Measurements from ENCODE around the gene MTERF4. TPM values are rescaled to one million over a fixed set of nuclear protein-coding genes. Genes with fewer than 3 reads are reported as not detected.

Gene MTERF4
- total and polyA plus RNA-seq, 2 of the 4 experiments (the other 2 are of a cell fraction), result 26.6 to 33.3 TPM

DNA sequence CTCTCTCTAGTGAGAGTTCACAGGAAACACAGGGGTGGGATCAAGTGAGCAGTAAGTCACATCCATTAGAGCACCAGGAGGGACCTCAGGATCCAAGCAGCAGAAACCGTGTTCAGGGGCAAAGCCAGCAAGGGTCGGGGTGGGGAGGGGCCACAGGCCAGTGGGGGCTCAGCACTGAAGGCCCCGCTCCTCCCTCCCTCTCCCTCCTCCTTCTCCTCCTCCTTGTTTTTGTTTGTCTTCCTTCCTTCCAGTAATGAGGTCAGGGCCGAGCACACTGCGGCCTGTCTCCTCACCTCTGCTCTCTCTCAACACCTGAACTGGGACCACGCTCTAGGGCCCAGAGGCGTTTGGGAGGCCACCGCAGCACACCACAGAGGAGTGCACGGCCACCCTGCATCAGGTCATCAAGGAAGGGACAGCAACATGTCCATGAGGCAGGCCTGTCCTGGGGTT, 20.9 kb downstream of the MTERF4 start:
- Histone ChIP-seq H4K8ac (ENCODE audit: low read depth in 2 of 2, low read length in 2 of 2) (no peak overlapping the region), H2BK5ac (ENCODE audit: low read depth, low read length, poor library complexity, severe bottlenecking) (no peak overlapping the region), H3K4me2 (ENCODE audit: low read depth, low read length) (no peak overlapping the region), H4K91ac (ENCODE audit: insufficient read depth, low read depth, low read length) (no peak overlapping the region), H3K18ac (ENCODE audit: low read depth, low read length) (no peak overlapping the region), H4K5ac (ENCODE audit: low read depth, low read length) (no peak overlapping the region), H3K27ac (ENCODE audit: insufficient read depth, low read length) (no peak overlapping the region), H3K9me1 (ENCODE audit: insufficient read depth, low read length) (no peaks in the 10 kb centered on the region; the same call in 1 of the 2 replicates), H3K9ac (ENCODE audit: low read depth, low read length) (no peak overlapping the region), H3K79me1 (ENCODE audit: low read depth in 1 of 2, low read length in 2 of 2) (no peaks in the 10 kb centered on the region), H2AK9ac (replicated peaks; ENCODE audit: low read depth, low read length, poor library complexity) (no peak overlapping the region), H3K4ac (ENCODE audit: low read depth, low read length) (no peak overlapping the region), H2AK5ac (ENCODE audit: low read depth, low read length) (no peak overlapping the region), H3K36me3 (ENCODE audit: control insufficient read depth, insufficient read depth, low read length) (peaks cover 3% of the 10 kb centered on the region), H3K23ac (ENCODE audit: low read depth, low read length) (no peak overlapping the region), H3K56ac (ENCODE audit: extremely low read depth, insufficient read depth, low read length) (no peak overlapping the region), H2BK20ac (ENCODE audit: low read depth, low read length) (no peak overlapping the region), H3K27me3 (ENCODE audit: control insufficient read depth, insufficient read depth, low read length) (no peaks in the 10 kb centered on the region), H3K9me3 (ENCODE audit: control insufficient read depth, insufficient read depth, low read length) (no peaks in the 10 kb centered on the region), H2BK120ac (ENCODE audit: low read depth, low read length) (no peak overlapping the region), H3K4me3 (ENCODE audit: insufficient read depth, low read depth, low read length) (no peak overlapping the region), H3K14ac (replicated peaks; ENCODE audit: low read depth, low read length) (no peak overlapping the region), H2BK15ac (ENCODE audit: low read depth, low read length) (no peak overlapping the region), H4K20me1 (ENCODE audit: insufficient read depth, low read length) (no peaks in the 10 kb centered on the region), H2AFZ (replicated peaks; ENCODE audit: low read length, poor library complexity) (no peak overlapping the region), H3K4me1 (ENCODE audit: control insufficient read depth, insufficient read depth, low read length) (no peaks in the 10 kb centered on the region)
- WGBS, 2 experiments (ENCODE audit: extremely low coverage in 2 of 2, insufficient read length in 1 of 2), result 67% methylated on average over 1 of the region's 9 CpGs; no CpG with 5 or more reads in 1 of the 2 experiments
- TF ChIP-seq, protein P1, sequence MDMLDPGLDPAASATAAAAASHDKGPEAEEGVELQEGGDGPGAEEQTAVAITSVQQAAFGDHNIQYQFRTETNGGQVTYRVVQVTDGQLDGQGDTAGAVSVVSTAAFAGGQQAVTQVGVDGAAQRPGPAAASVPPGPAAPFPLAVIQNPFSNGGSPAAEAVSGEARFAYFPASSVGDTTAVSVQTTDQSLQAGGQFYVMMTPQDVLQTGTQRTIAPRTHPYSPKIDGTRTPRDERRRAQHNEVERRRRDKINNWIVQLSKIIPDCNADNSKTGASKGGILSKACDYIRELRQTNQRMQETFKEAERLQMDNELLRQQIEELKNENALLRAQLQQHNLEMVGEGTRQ (IDR thresholded peaks at IDR 0.05; ENCODE audit: low read depth, low read length), result no peak
- TF ChIP-seq RCOR1 (IDR thresholded peaks at IDR 0.05; ENCODE audit: insufficient replicate concordance, low read length), result no peak
- no peak for TF ChIP-seq CEBPB (IDR thresholded peaks at IDR 0.05; ENCODE audit: low read depth, low read length)
- TF ChIP-seq RFX5 (IDR thresholded peaks at IDR 0.05; ENCODE audit: low read depth, low read length), result no peak
- no peak for TF ChIP-seq NFE2L2 (IDR thresholded peaks at IDR 0.05; ENCODE audit: low read depth, low read length)
- TF ChIP-seq, protein P2, sequence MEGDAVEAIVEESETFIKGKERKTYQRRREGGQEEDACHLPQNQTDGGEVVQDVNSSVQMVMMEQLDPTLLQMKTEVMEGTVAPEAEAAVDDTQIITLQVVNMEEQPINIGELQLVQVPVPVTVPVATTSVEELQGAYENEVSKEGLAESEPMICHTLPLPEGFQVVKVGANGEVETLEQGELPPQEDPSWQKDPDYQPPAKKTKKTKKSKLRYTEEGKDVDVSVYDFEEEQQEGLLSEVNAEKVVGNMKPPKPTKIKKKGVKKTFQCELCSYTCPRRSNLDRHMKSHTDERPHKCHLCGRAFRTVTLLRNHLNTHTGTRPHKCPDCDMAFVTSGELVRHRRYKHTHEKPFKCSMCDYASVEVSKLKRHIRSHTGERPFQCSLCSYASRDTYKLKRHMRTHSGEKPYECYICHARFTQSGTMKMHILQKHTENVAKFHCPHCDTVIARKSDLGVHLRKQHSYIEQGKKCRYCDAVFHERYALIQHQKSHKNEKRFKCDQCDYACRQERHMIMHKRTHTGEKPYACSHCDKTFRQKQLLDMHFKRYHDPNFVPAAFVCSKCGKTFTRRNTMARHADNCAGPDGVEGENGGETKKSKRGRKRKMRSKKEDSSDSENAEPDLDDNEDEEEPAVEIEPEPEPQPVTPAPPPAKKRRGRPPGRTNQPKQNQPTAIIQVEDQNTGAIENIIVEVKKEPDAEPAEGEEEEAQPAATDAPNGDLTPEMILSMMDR (conservative IDR thresholded peaks at IDR 0.05; ENCODE audit: low read depth, low read length), result no peak
- no peak for TF ChIP-seq CHD1 (IDR thresholded peaks at IDR 0.05; ENCODE audit: low read depth, low read length)
- no peak for TF ChIP-seq MAFK (IDR thresholded peaks at IDR 0.05; ENCODE audit: low read depth, low read length)
- TF ChIP-seq MXI1 (IDR thresholded peaks at IDR 0.05; ENCODE audit: borderline replicate concordance, low read depth, low read length), result no peak
- dilution Hi-C loops (cut with HindIII; ENCODE audit: low sequenced_read_pairs, unreplicated experiment), result no loop called here
- CTCF ChIA-PET, result no interaction called here
- POLR2A ChIA-PET (ENCODE audit: unreplicated experiment), result no interaction called here
- ATAC-seq (ENCODE audit: low read depth), result no peak
- no TSS peak for BruUV-seq (replicated peaks)
- intact Hi-C loops (cut with micrococcal nuclease), result no loop called here
- DNase-seq, result no peak
- in situ Hi-C loops (cut with MboI; ENCODE audit: low sequenced_read_pairs), result no loop called here

Measured in IMR-90 (cell line).